ENCODE results near the gene EXOC3.
"Not testable (repeated sequence)": the region's sequence is repeated elsewhere in the genome, so short reads cannot be mapped to it uniquely, and the experiment has no call there.

Gene EXOC3

DNA sequence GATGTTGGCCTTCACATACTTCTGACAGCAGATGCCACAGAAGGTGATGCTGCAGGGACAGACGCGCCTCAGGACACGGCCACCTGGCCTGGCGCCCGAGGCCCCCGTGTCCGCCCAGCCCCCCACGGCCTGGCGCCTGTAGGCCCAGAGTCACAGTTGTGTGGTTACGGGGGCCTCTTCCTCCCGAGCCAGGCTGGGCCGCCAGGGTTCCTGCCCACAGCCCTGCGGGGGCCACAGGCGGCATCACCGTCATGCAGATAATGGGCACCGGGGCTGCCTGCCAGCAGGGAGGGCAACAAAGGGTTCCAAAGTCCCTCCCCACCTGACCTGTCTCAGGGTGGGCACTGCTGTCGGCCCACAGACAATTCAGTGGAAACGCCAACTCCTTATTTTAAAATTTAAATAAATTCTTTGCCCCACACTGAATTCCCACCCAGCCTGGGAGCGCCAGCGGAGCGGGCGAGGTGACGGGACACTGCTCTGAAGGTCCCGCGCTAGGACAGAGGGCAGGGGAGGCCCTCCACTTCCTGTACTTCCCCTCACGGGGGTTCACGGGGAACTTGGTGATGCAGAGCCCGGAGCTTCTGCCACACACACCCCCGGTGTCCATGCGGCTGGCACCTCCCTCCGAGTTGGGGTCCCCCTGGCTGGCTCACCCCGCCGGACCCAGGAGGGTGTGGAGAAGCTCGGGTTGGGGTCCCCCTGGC, 40.6 kb downstream of the EXOC3 start:
- DNase-seq (no peak), ATAC-seq (replicated peaks) (no peak)
- no peaks in the 10 kb centered on the region for H3K36me3 Mint-ChIP-seq (ENCODE audit: insufficient read depth)
- peaks cover 6 to 36% of the 10 kb centered on the region in 2 donors for H3K27me3 Mint-ChIP-seq
- H3K4me1 Mint-ChIP-seq (ENCODE audit: low read depth in 2 of 2): peaks cover 0 to 3% of the 10 kb centered on the region in 2 donors
- H3K4me3 Mint-ChIP-seq: no peak overlapping the region
- no peak overlapping the region for H3K27ac Mint-ChIP-seq
- H3K9me3 Mint-ChIP-seq: no peaks in the 10 kb centered on the region

DNA sequence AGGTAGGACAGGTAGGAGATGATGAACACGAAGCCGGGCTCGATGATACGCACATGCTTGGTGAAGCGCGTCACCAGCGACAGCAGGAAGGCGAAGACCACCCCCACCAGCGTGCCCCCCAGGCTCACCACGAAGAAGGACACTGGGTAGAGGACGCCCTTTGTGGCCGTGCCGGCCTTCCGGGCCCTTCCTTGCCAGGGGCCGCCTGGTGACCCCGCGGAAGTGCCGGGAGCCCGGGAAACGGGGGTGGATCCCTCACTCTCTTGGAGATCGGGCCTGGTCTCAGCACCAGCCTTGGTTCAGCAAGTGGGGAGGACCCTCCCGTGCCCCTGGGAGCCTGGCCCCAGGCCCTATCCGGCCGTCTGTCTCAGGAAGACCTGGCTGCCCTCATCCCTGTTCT, 41.6 kb downstream of the EXOC3 start:
- DNase-seq: no peak
- no peak overlapping the region for H3K4me3 Mint-ChIP-seq

DNA sequence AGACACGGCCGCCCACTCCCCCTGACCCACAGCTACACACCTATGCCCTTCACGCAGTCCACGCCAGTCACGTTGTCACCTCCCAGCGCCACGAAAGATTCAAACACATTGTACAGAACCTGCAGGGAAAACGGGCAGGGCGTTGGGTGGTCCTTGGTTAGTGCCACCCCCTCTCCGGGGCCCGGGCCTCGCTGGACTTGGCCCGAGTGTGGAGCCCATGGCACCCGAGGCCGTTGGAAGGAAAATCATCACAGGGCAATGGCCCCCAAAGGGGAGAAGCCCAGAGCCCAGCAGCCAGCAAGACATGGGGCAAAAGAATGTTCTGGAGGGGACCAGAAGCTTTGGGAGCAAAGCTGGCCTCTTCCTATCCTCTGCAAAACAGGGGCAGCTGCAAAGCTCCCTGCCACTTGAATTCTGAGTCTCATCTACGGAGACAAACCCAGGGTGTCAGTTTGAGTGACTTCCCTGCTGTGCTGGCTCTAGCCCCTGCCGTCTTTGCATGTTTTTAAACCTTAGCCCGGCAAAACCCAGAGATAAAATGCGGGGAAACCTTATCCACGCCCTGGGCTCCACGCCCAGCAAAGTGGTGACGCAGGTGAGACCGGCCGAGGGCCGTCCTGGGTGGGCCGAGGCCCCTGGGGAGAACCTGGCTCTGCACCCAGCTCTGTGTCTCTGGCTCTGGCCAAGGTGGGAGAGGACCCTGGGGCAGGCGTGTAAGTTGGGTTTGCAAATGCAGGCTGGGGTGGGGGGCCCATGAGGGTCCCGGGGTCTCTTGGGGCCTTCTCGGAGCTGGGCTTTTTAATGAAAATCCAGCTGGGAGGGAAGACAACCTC, 42.4 kb downstream of the EXOC3 start:
- ATAC-seq (replicated peaks): no peak
- Mint-ChIP-seq H3K27ac (no peak overlapping the region), H3K9me3 (no peaks in the 10 kb centered on the region), H3K36me3 (ENCODE audit: insufficient read depth) (no peaks in the 10 kb centered on the region), H3K27me3 (peaks cover 0 to 27% of the 10 kb centered on the region in 2 donors), H3K4me3 (peak overlapping the region in 1 of 2 donors; percentile 46), H3K4me1 (ENCODE audit: low read depth in 2 of 2) (peaks cover 0 to 3% of the 10 kb centered on the region in 2 donors)
- DNase-seq: no peak

More for the DNA sequence above, 41.6 kb downstream of the EXOC3 start:
- no peak for ATAC-seq (replicated peaks)
- Mint-ChIP-seq H3K9me3 (no peaks in the 10 kb centered on the region), H3K27me3 (peaks cover 6 to 29% of the 10 kb centered on the region in 2 donors), H3K36me3 (ENCODE audit: insufficient read depth) (no peaks in the 10 kb centered on the region), H3K27ac (no peak overlapping the region), H3K4me1 (ENCODE audit: low read depth in 2 of 2) (peaks cover 0 to 3% of the 10 kb centered on the region in 2 donors)

DNA sequence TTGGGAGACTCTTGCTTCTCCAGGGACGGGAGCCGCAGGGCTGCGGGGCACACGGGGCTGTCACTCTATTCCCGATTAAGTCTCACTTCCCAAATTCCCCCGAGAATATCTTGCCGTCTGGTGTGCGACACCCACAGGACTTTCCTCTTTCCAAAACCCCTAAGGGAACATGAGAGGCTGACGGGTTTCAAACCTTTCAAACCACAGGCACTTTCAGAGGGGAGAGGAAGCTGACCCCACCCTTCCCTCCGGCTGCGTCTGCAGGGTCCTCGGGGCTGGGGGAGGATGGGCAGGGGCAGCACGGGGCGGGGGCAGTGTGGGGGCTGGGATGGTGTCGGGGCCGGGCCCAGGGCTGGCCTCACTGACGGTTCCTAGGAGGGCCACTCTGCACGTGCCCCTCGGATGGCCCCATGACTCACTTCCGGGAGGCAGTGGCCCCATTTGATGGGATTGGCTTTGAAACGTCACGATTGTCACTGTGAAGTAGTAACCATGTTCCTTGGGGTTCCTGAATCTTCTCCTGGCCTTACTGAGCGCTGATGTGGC, 43.0 kb downstream of the EXOC3 start:
- Mint-ChIP-seq H3K27me3 (peaks cover 0 to 22% of the 10 kb centered on the region in 2 donors), H3K4me3 (peak overlapping the region in 1 of 2 donors; percentile 29), H3K27ac (no peak overlapping the region), H3K36me3 (ENCODE audit: insufficient read depth) (no peaks in the 10 kb centered on the region), H3K4me1 (ENCODE audit: low read depth in 2 of 2) (peaks cover 0 to 3% of the 10 kb centered on the region in 2 donors), H3K9me3 (no peaks in the 10 kb centered on the region)
- ATAC-seq (replicated peaks) (peak; percentile 27), DNase-seq (no peak)

DNA sequence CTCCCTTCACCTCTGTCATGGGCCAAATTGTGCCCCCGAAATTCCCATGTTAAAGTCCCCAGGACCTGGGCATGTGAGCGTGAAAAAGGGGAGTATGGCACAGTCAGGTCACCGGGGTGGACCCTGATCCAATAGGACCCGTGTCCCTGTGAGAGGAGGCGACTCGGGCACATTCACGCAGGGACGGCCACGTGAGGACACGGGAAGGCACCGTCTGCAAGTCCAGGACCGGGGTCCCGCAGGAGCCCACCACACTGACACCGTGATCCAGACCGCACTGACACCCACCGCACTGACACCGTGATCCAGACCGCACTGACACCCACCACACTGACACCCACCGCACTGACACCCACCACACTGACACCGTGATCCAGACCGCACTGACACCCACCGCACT, 43.6 kb downstream of the EXOC3 start:
- H3K4me1 Mint-ChIP-seq (ENCODE audit: low read depth in 2 of 2); ATAC-seq (replicated peaks); H3K9me3 Mint-ChIP-seq; DNase-seq; H3K27ac Mint-ChIP-seq; H3K36me3 Mint-ChIP-seq (ENCODE audit: insufficient read depth): not testable (repeated sequence)
- Mint-ChIP-seq H3K4me3 (peak overlapping the region in 1 of 2 donors; percentile 29), H3K27me3 (peaks cover 0 to 16% of the 10 kb centered on the region in 2 donors)

DNA sequence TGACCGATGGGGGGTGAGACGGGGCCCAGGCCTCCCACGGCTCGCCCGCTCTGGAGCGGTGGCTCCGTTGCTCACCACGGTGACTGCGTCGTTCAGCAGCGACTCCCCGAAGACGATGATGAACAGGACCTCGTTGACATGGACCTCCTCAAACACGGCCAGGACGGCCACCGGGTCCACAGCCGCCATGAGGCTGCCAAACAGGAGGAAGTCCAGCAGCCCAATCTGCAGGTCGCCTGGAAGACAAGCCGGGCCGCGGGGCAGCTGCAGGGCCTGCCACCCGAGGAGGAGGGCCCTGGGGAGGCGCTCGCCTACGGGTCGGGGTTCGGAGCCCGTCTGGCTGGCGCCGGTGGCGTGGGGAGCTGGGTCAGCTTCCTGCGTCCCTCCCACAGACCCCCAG, 45.3 kb downstream of the EXOC3 start:
- Mint-ChIP-seq H3K4me1 (ENCODE audit: low read depth in 2 of 2) (peaks cover 0 to 3% of the 10 kb centered on the region in 2 donors), H3K27me3 (peaks cover 0 to 15% of the 10 kb centered on the region in 2 donors)
- DNase-seq: no peak

DNA sequence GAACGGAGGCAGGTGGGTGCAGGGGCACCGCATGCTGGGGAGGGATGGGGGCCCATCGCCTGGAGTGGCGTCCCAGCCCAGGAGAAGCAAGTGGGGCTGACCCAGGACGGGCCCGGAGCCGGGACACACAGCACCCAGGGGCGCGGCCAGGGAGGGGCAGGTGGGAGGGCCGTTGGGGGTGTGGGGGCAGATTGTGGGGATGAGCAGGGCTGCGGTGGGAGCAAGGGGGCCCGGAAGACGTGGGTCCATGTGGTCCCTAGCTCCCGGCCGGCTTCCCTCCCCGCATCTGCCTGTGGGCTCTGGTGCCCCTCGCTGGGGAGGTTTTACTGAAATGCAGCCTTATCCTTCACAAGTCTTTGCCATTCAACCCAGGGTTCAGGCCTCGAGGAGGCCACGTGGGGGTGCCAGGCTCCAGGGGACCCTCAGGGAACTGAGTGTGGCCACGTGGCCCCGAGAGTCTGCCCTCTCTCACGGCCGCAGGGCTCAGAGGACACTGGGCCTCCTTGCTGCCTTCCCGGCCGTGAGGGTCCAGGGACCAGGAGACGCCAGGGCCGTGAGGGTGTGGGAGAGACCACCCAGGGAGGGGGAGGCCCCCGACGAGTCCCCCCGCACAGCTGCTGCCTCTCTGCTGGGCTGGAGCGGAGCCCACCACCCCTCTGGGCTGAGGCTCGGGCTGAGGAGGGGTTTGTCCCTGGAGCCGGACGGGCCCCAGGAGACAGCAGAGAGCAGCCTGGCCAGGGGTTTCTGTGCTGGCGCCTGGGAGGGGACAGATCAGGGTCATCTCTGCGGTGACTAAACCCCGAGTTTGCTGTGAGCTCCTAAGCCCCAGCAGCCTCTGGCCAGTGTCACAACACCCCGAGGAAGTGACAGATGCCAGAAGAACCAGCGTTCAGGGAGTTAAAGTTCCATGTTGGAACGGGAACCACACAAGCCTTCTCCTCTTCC, 46.0 kb downstream of the EXOC3 start:
- peaks cover 0 to 15% of the 10 kb centered on the region in 2 donors for H3K27me3 Mint-ChIP-seq
- ATAC-seq (replicated peaks): no peak
- no peaks in the 10 kb centered on the region for H3K36me3 Mint-ChIP-seq (ENCODE audit: insufficient read depth)
- no peak for DNase-seq
- no peak overlapping the region for H3K4me3 Mint-ChIP-seq
- H3K4me1 Mint-ChIP-seq (ENCODE audit: low read depth in 2 of 2): peaks cover 0 to 3% of the 10 kb centered on the region in 2 donors
- no peaks in the 10 kb centered on the region for H3K9me3 Mint-ChIP-seq
- H3K27ac Mint-ChIP-seq: no peak overlapping the region

More for the DNA sequence above, 45.3 kb downstream of the EXOC3 start:
- no peak for ATAC-seq (replicated peaks)
- H3K36me3 Mint-ChIP-seq (ENCODE audit: insufficient read depth): no peaks in the 10 kb centered on the region
- no peak overlapping the region for H3K27ac Mint-ChIP-seq
- H3K9me3 Mint-ChIP-seq: no peaks in the 10 kb centered on the region
- H3K4me3 Mint-ChIP-seq: no peak overlapping the region

DNA sequence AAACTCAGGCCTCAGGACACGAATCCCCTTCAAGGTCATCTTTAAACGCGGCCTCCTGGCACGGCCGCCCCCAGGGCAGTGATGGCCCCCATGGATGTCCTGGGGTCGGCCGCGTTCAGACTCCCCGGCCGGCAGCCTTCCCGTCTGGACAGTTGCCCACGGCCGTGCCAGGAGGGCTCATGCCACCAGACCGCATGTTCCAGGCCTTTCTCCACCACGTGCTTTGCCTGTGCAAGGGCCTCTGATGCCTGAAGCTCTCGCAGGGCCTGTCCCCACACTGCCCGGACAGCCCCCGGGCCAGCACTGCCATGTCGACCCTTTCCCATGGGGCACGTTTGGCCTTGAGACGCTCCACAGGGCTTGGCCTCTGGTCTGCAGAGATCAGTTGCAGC, 46.7 kb downstream of the EXOC3 start:
- ATAC-seq (replicated peaks) (no peak), DNase-seq (no peak)
- Mint-ChIP-seq H3K4me1 (ENCODE audit: low read depth in 2 of 2) (peaks cover 0 to 3% of the 10 kb centered on the region in 2 donors), H3K4me3 (no peak overlapping the region), H3K27ac (no peak overlapping the region), H3K27me3 (peaks cover 0 to 15% of the 10 kb centered on the region in 2 donors), H3K36me3 (ENCODE audit: insufficient read depth) (peaks cover 1% of the 10 kb centered on the region), H3K9me3 (no peaks in the 10 kb centered on the region)

DNA sequence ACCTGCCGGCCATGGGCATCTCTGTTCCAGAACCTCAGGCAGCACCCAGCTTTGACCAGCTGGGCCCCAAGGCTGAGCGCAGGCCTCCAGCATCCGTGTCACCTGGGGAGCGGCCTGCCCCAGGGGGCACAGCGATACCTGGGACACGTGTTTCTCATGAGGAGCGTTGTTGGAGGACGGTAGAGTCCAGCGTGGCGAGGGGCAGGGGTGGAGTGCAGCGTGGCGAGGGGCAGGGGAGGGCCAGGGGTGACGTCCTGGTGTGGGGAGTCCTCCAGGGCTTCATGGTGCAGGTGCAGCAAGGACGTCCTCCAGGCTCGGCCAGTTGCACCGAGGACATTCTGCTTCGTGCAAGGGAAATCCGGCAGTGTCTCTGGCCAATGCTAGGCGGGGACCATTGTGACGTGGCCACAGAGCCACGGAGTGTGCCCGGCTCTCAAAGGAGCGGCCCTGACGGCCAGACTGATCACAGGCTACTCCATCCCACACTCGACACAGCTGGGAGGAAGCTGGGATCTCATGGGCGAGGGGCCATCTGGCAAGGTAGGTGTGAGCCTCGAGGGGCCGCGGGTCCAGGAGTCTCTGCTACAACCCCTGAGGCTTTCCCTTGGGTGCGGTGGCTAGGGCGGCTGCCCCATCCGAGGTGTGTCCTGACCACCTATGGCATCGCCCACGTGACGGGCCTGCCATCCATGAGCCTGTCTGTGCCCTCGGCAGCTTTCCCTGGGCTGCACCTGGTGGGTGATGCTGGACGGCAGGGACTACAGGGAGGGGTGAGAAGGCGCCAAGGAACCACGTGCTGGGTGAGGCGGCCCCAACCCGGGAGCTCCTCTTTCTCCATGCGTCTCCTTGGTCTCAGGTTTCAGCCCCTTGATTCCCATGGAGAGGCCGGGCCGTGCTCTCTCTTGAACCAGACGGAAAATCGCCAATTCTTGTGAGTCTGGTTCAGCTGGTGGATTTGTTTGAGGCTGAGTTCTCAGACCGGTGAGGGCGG, 47.4 kb downstream of the EXOC3 start:
- DNase-seq (no peak), ATAC-seq (replicated peaks) (no peak)
- Mint-ChIP-seq H3K27ac (no peak overlapping the region), H3K4me1 (ENCODE audit: low read depth in 2 of 2) (peaks cover 0 to 3% of the 10 kb centered on the region in 2 donors), H3K36me3 (ENCODE audit: insufficient read depth) (peaks cover 4% of the 10 kb centered on the region), H3K27me3 (peaks cover 0 to 7% of the 10 kb centered on the region in 2 donors), H3K4me3 (no peak overlapping the region), H3K9me3 (no peaks in the 10 kb centered on the region)

DNA sequence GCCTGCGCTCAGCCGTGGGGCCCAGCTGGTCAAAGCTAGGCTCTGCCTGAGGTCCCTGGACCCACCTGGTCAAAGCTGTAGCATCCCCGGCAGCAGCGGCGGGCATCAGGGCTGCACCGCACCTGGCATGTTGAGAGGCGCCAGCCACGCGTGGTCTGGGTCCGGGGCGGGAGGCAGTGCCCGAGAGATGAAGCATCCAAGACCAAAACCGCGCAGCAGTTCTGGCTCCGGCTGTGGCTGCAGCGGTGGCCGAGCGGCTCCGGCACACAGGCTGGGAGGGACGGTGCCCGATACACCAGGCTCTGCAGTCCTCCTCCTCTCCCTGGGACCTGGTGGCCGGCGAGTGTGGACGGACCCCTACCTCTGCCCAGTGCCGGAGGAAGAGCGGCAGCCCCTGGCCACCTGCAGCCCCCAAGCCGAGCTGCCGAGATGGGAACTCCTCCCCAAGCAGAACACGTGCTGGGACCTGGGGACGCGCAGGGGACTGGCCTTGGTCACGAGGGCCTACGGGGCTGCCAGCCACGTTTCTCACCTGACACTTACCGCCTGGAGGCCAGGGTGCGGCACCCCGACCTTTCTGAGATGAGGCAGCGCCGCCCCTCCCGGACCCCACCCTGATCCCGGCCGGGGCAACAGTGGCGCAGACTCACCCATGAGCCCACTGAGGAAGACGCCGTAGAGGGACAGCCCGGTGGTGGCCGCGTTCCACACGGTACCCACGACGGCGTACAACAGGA, 48.3 kb downstream of the EXOC3 start:
- no peak for ATAC-seq (replicated peaks)

DNA sequence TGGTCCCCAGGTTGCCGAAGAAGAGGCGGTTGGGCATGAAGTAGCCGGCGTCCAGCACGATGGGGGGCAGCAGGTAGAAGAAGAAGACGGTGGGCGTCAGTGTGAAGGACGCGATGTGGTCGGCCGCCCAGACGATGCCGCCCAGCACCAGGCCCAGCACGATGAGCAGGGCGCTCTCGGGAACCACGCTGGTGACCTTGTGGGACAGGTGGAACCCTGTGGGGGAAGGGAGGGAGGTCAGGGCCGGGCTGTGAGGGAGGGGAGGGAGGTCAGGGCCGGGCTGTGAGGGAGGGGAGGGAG, 48.8 kb downstream of the EXOC3 start:
- Mint-ChIP-seq H3K27me3 (peaks cover 0 to 6% of the 10 kb centered on the region in 2 donors), H3K4me3 (no peak overlapping the region), H3K36me3 (ENCODE audit: insufficient read depth) (peaks cover 4% of the 10 kb centered on the region), H3K27ac (no peak overlapping the region), H3K9me3 (no peaks in the 10 kb centered on the region), H3K4me1 (ENCODE audit: low read depth in 2 of 2) (no peaks in the 10 kb centered on the region)
- ATAC-seq (replicated peaks) (no peak), DNase-seq (no peak)

More for the DNA sequence above, 48.3 kb downstream of the EXOC3 start:
- H3K9me3 Mint-ChIP-seq: no peaks in the 10 kb centered on the region
- H3K27ac Mint-ChIP-seq: no peak overlapping the region
- peaks cover 0 to 6% of the 10 kb centered on the region in 2 donors for H3K27me3 Mint-ChIP-seq
- peaks cover 4% of the 10 kb centered on the region for H3K36me3 Mint-ChIP-seq (ENCODE audit: insufficient read depth)
- DNase-seq: no peak
- H3K4me3 Mint-ChIP-seq: no peak overlapping the region
- H3K4me1 Mint-ChIP-seq (ENCODE audit: low read depth in 2 of 2): peaks cover 0 to 2% of the 10 kb centered on the region in 2 donors
